Stimulated activated CD8-positive, alpha-beta memory T cell treated with anti-CD3 and anti-CD28 coated beads, Interleukin-4, amount 100 ng/mL, for 1 hour (primary cell): ENCODE results near the gene TBXAS1.
A peak's percentile ranks its signal among the peaks of the same experiment; 100 is the strongest.

Source experiments
- DNase-seq, 2 donors: peaks; one replicate each; pipeline ENCODE4 v3.0.0-alpha.2; 2020; ENCODE audit warnings: low read depth in 2 of 2, low spot score in 1 of 2

The TBXAS1 gene

GRCh38 chr7:140061607-140061930 is 232.5 kb downstream of the TBXAS1 start:
- DNase-seq: no peak

- peak; percentile 11 to 35 for DNase-seq
Measured at GRCh38 chr7:140062118-140062527, 233.1 kb downstream of the TBXAS1 start.

GRCh38 chr7:140062528-140063299 is 233.7 kb downstream of the TBXAS1 start, which contains the start of gene PARP12:
Gene PARP12, minus strand, starts transcription at chr7:140062951. Its CDS starts 104 bp downstream, at chr7:140062847.
- peak; percentile 75 to 77 for DNase-seq

- DNase-seq: no peak
Measured at GRCh38 chr7:140067052-140067451, 238.0 kb downstream of the TBXAS1 start.

GRCh38 chr7:140068033-140068432 is 239.0 kb downstream of the TBXAS1 start:
- DNase-seq: no peak

GRCh38 chr7:140069298-140069949 is 240.4 kb downstream of the TBXAS1 start:
- no peak for DNase-seq
